ENCODE results near the gene IMPDH2.

DNA sequence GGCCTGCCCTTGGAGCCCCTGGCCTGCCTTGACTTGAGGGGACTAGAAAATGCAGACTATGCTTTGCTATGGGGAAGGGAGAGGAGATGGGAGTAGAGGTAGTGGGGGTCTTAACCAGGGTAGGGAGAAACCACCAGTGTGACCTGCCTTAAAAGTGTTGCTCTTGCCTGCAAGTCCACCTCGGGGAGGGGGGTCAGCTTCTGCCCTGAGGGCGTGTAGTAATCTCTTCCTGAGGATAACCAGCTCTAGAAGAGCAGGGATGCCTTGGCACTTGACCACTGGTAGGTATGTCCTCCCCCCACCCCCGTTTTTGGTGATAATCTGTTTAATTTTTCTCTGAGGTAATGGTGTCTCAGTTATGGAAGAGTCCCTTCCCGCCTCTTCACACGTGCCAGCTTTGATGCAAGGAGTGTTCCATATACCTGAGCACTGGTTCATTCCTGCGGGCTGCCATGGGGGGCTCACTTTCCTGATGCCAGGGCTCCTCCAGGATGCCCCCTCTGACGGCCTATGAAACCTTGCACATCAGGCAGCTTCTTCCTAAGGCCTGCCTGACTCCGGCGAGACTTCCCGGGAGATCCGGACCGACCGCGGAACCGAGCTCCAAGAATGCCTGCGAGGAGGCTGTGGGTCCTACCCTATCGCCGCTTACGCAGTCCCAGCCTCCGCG is 39.9 kb downstream of the IMPDH2 start:
- TF ChIP-seq, protein P1, sequence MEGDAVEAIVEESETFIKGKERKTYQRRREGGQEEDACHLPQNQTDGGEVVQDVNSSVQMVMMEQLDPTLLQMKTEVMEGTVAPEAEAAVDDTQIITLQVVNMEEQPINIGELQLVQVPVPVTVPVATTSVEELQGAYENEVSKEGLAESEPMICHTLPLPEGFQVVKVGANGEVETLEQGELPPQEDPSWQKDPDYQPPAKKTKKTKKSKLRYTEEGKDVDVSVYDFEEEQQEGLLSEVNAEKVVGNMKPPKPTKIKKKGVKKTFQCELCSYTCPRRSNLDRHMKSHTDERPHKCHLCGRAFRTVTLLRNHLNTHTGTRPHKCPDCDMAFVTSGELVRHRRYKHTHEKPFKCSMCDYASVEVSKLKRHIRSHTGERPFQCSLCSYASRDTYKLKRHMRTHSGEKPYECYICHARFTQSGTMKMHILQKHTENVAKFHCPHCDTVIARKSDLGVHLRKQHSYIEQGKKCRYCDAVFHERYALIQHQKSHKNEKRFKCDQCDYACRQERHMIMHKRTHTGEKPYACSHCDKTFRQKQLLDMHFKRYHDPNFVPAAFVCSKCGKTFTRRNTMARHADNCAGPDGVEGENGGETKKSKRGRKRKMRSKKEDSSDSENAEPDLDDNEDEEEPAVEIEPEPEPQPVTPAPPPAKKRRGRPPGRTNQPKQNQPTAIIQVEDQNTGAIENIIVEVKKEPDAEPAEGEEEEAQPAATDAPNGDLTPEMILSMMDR (IDR thresholded peaks at IDR 0.05) = no peak
- TF ChIP-seq POLR2A (IDR thresholded peaks at IDR 0.05) (no peak), POLR2AphosphoS5 (IDR thresholded peaks at IDR 0.05) (no peak)
